ENCODE data around the gene TMEM164. TPM values are rescaled to one million over a fixed set of nuclear protein-coding genes. Genes with fewer than 3 reads are reported as not detected.

TMEM164 gene
- total RNA-seq, 1 donor from 2014 or later: 8.4 TPM

GRCh38 chrX:110038900-110039299 is 36.0 kb downstream of the TMEM164 start:
- DNase-seq (ENCODE audit: low read depth): no peak
- H3K4me3 ChIP-seq (ENCODE audit: low read depth, low read length): no peak overlapping the region
- TF ChIP-seq CTCF (conservative IDR thresholded peaks at IDR 0.05; ENCODE audit: low read depth, low read length): no peak

- no peak overlapping the region for H3K4me3 ChIP-seq (ENCODE audit: low read depth, low read length)
- no peak for TF ChIP-seq CTCF (conservative IDR thresholded peaks at IDR 0.05; ENCODE audit: low read depth, low read length)
- DNase-seq (ENCODE audit: low read depth): no peak
Measured at GRCh38 chrX:110041980-110042379, 39.1 kb downstream of the TMEM164 start.

- H3K4me3 ChIP-seq (ENCODE audit: low read depth, low read length): no peak overlapping the region
- no peak for TF ChIP-seq CTCF (conservative IDR thresholded peaks at IDR 0.05; ENCODE audit: low read depth, low read length)
- no peak for DNase-seq (ENCODE audit: low read depth)
Measured at GRCh38 chrX:110042496-110042895, 39.6 kb downstream of the TMEM164 start.

- no peak overlapping the region for H3K4me3 ChIP-seq (ENCODE audit: low read depth, low read length)
- DNase-seq (ENCODE audit: low read depth): no peak
- no peak for TF ChIP-seq CTCF (conservative IDR thresholded peaks at IDR 0.05; ENCODE audit: low read depth, low read length)
Measured at GRCh38 chrX:110043506-110043905, 40.6 kb downstream of the TMEM164 start.

GRCh38 chrX:110044346-110045249 is 41.7 kb downstream of the TMEM164 start:
- DNase-seq (ENCODE audit: low read depth): no peak
- TF ChIP-seq CTCF (conservative IDR thresholded peaks at IDR 0.05; ENCODE audit: low read depth, low read length): no peak
- no peak overlapping the region for H3K4me3 ChIP-seq (ENCODE audit: low read depth, low read length)

- H3K4me3 ChIP-seq (ENCODE audit: low read depth, low read length): no peak overlapping the region
- no peak for TF ChIP-seq CTCF (conservative IDR thresholded peaks at IDR 0.05; ENCODE audit: low read depth, low read length)
- DNase-seq (ENCODE audit: low read depth): no peak
Measured at GRCh38 chrX:110045421-110045820, 42.5 kb downstream of the TMEM164 start.

- no peak for DNase-seq (ENCODE audit: low read depth)
- TF ChIP-seq CTCF (conservative IDR thresholded peaks at IDR 0.05; ENCODE audit: low read depth, low read length): peak; percentile 22
- H3K4me3 ChIP-seq (ENCODE audit: low read depth, low read length): no peak overlapping the region
Measured at GRCh38 chrX:110046001-110046400, 43.1 kb downstream of the TMEM164 start.
